HG02571 (cell line): ENCODE results near the gene MTX1.

ENCODE experiments used
- ATAC-seq: cut with Tn5 transposase; IDR thresholded peaks from one replicate; pipeline ENCODE4 v1.9.1; 2021; ENCODE audit warnings: mild to moderate bottlenecking, moderate library complexity; ENCODE audit not compliant: unreplicated experiment

Gene MTX1

DNA sequence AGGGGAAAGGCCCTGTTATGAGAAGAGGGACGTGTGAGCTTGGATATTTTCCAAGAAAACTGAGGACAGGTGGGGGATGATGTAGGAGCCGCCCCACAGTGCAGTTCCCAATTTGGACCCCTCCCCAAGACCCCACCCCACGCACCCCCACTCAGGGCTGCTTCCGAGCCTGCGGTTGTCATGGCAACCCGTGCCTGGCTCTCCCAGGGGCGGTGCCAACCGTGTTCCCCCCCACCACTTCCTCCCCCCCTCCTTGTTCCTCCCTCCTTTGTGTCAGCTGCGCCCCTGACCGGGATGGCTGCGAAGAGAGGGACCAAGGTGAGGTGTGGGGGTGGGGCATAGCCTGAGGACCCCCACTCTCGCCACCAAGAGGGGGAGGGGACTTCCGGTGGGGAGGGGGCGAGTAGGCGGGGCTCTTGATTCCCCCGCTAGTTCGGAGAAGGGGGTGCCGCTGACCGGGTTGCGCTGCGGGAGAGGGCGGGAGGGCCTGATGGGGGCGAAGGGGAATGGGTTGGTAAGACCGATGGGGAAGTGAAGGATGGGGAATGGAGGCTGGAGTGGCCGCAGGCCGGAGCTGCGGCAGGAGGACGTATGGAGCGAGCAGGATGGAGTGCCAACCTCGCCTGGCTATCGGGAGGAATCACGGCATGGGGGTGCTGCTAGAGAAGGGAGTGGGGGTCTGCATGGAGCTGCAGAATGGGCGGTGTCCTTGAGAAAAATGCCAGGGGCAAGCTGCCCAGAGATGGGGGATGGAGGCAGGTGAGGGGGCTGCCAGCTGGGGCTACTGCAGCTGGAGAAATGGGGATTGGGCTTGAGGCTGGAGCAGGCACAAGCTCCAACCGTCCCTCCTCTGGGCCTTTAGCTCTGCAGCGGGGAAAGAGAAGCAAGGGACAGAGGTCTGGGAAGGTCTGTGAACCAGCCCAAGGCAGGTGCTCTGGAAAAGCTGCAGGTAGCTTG, 33.9 kb upstream of the MTX1 start:
- ATAC-seq, result no peak

DNA sequence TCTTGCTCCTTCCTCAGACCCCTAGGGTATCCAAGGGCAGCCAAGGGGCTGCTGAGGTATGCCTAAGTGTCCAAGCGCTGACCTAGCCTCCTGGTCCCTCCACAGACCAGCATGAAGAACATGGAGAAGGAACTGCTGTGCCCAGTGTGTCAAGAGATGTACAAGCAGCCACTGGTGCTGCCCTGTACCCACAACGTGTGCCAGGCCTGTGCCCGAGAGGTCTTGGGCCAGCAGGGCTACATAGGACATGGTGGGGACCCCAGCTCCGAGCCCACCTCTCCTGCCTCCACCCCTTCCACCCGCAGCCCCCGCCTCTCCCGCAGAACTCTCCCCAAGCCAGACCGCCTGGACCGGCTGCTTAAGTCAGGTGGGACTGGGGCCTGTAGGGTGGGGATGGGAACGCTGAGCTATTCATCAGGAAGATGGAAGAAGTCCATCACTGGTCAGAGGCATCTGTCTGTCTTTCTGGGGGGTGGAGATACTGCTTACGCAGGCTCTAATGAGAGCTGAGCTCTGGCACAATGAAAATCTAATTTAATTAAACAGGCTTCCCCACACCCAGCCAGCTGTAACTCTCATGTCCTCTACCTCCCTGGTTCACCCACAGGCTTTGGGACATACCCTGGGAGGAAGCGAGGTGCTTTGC, 33.1 kb upstream of the MTX1 start:
- no peak for ATAC-seq

DNA sequence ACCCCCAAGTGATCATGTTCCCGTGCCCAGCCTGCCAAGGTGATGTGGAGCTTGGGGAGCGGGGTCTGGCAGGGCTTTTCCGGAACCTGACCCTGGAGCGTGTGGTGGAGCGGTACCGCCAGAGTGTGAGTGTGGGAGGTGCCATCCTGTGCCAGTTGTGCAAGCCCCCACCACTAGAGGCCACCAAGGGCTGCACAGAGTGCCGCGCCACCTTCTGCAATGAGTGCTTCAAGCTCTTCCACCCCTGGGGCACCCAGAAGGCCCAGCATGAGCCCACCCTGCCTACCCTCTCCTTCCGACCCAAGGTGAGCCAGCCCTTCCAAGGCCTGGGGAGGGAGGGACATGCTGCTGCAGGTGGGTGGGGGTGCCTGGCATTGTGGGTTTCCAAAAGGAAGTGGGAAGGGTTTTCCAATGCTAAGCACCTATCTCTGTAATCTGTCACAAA, 32.5 kb upstream of the MTX1 start:
- ATAC-seq, result no peak

DNA sequence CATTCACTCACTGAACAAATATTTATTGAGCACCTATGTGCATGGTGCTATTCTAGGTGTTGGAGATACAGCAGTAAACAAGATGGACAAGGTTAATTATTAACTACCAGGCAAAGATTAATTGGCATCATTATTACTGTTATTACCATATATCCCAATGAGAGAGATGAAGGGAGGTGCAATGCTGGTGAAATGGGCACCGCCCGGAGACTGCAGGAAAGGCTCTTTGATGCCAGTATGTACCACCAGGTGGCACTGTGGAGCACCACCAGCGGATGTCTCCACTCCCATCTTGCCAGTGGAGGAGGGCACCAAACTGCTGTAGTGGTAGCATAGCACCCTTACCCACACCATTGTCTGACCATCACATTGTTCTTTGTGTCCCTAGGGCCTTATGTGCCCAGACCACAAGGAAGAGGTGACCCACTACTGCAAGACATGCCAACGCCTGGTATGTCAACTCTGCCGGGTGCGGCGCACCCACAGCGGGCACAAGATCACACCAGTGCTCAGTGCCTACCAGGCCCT, 31.9 kb upstream of the MTX1 start:
- ATAC-seq, result no peak

DNA sequence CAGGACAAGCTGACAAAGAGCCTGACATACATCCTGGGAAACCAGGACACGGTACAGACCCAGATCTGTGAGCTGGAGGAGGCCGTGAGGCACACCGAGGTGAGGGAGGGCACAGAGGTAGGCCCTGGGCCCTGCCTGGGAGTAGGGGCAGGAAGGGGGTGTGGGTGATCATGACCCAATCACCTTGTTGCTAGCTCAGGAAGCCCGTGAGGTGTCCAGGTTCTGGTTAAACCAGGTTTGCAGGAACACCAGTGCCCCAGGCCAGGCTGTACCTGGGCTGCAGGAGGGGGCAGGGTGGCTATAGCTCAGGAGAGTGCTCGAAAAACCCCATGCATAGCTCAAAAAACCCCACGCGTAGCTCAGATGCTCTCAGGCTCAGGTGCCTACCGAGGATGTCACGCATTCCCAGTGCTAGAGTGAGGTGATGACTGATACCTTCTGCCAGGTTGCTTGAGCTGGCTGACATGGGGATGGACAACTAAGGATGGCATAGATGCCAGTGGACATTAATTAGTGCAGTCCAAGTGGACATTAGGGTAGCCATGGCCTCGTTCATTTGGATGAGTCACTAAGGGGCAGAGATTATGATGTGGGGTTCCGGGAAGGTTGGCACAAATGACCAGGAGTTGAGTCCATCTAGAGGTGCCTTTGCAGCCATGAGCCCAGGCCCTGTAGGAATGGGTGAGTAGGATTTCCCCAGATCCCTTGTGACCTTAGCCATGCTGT, 31.1 kb upstream of the MTX1 start:
- ATAC-seq, result no peak

DNA sequence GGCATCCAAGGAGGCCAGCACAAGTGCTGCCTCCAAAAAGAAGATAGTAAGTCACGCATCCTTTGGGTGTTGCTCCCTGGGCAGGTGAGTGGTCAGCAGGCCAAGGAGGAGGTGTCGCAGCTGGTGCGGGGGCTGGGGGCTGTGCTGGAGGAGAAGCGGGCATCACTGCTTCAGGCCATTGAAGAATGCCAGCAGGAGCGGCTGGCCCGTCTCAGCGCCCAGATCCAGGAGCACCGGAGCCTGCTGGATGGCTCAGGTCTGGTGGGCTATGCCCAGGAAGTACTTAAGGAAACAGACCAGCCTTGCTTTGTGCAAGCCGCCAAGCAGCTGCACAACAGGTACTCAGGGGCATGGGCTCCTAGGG, 30.6 kb upstream of the MTX1 start:
- ATAC-seq, result no peak

DNA sequence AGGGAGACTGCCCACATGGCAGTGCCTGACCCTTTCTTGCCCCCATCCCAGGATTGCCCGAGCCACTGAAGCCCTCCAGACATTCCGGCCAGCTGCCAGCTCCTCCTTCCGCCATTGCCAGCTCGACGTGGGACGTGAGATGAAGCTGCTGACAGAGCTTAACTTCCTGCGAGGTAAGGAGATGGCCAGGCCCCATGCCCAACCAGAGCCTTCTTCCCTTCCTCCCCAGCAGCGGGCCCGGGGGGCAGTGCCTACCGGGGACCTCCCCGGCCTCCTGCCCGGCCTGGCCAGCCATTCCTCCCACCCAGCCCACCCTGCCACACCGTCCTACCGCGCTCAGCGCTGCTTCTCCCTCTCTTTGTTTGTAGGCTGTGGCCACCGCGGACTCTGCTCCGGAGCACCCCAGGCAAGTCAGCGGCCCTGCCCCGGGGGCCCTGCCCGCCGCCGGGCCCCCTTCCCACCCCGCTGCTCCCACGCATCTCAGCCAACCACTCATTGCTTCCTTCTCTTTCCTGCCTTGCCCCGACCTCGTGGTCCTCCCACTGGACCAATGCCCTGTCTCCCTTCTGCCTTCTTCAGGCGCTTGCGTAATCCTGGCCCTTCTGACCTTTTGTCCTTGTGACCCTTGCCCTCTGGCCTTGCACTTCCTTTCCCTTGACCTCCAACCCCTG, 29.9 kb upstream of the MTX1 start:
- no peak for ATAC-seq

DNA sequence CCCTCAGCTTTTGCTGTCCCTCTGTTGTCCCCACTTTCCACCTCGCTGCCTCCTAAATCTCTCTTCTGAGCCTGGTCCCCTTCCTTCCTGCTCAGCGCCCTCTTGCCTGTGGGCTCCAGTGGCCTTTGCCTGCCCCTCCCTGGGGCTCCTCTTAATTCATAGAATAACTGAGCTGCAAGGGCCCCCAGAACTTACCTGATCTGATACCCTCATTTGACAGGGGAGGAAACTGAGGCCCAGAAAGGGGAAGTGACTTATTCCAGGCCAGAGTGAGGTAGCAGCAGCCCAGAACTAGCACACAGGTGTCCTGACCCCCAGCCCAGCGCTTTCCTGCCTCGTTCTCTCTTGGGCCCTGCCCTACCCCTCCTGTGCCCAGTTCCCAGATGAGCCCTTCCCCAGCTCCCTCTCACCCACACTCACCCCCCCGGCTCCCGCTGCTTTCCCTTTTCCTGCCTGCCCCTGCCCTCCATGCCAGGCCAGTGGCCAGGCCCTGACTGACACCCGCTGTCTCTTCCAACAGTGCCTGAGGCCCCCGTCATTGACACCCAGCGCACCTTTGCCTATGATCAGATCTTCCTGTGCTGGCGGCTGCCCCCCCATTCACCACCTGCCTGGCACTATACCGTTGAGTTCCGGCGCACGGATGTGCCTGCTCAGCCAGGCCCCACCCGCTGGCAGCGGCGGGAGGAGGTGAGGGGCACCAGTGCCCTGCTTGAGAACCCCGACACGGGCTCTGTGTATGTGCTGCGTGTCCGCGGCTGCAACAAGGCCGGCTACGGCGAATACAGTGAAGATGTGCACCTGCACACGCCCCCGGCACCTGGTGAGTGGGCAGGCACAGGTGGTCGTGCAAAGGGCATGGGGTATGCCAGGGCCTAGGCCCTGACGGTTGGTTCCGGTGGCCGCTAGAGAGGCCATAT, 29.1 kb upstream of the MTX1 start:
- no peak for ATAC-seq

DNA sequence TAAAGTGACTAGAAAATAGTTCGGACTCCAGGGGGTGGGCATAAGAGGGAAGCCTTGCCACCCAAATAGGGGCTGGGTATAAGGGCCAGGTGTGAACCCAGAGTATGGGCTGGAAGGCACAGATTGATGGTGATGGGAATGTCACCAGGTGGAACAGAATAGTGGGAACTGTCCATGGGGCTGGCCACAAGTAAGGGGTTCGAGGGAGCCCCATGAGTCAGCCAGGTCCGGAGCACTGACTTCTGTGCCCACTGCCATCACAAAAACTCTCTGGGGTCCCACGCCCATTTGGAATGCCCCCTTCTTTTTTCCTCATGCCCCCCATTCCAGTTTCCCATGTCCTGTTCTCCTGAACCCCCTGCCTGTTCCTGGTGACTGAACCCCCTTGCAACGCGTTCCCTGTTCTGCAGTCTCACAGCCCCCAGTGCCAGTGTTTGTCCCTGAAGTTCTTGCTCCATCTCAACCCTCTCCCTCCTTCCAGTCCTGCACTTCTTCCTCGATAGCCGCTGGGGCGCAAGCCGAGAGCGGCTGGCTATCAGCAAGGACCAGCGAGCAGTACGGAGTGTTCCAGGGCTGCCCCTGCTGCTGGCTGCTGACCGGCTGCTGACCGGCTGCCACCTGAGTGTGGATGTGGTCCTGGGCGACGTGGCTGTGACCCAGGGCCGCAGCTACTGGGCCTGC, 27.0 kb upstream of the MTX1 start:
- no peak for ATAC-seq

DNA sequence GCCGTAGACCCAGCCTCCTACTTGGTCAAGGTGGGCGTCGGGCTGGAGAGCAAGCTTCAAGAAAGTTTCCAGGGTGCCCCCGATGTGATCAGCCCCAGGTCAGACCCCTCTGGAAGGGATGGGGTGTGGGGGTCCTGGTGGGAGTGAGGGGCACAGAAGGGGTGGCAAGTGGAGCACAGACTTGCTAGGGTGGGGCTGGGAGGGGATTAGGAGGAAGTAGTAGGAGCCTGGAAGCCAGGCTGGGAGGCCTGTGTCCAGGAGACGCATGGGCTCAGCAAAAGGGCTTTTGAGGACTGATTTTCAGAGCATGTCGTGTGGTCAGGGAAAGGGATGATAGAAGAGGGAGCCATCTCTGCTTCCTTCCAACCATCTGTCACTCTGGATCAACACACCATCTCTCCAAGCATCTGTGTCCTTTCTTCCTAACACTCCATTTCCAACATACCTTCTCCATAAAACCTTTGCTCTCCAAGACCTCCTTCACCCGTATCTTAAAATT, 26.4 kb upstream of the MTX1 start:
- ATAC-seq, result no peak

DNA sequence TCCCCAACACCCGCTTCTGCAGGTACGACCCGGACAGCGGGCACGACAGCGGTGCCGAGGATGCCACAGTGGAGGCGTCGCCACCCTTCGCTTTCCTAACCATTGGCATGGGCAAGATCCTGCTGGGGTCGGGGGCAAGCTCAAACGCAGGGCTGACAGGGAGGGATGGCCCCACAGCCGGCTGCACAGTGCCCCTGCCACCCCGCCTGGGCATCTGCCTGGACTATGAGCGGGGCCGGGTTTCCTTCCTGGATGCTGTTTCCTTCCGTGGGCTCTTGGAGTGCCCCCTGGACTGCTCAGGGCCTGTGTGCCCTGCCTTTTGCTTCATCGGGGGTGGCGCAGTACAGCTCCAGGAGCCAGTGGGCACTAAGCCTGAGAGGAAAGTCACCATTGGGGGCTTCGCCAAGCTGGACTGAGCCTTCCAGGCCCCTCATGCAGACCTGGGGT, 24.7 kb upstream of the MTX1 start:
- ATAC-seq, result no peak

DNA sequence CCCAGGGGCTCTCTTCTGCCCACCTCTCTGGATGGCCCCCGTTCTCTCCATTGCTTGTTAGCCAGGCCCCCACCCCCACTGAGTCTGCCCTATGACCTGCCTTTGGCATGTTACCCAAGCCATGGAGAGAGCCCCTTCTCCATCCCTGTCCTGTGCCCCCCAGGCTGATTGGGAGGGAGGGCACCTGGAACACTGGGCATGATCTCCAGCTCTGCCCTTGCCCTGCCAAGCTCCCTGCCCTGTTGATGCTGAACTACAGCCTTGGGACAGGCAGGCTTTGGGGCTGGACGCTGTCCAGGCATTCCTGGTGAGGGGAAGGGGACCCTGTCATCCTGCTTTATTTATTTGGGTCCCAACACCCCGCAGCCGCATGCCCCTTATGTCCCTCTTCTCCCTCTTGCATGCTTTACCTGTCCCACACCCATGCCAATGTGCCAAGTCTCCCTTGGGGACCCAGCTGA, 24.1 kb upstream of the MTX1 start:
- no peak for ATAC-seq

DNA sequence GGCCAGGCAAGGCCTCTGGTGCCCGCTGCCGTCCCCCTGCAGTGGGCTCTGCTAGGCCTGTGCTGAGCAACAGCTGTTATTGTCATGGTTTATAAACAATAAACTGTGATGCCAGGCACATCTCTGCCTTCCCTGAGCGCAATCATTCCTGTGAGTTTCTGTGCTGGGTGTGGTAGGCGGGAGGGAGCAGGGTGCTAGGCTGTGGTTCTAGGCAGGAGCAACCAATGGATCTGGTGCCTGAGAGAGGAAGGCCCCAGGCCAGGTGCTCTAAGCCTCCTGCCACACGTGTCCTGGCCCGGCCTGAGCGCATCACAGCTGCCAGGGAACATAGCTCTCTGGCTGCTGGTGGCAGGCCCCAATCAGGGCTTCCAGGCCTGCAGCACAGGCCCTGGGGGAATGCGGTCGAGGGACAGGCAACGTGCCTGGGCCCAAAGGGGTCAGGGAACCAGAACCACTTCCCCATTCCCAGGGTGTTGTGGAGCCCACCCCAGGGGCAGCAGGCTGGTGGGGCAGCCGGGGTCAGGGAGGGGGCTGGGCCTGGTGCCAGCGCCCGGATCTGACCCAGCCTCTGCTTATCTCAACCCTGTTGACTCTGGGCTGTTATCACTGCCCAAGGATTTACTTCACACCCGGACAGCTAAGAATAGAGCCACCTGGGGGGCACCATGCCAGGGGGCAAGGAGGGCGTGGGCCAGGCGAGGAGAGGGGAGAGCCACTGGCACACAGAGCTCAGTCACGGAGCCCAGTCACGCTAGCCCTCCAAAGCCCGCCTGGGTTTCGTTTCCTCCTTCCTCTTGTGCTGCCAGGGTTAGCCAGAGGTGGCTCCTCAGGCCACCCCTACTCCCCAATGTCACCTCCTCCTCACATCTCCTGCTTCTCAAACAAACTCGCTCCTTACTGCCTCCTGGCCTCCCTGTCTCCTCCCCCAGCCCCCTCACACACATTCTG, 23.4 kb upstream of the MTX1 start:
- ATAC-seq, result no peak

DNA sequence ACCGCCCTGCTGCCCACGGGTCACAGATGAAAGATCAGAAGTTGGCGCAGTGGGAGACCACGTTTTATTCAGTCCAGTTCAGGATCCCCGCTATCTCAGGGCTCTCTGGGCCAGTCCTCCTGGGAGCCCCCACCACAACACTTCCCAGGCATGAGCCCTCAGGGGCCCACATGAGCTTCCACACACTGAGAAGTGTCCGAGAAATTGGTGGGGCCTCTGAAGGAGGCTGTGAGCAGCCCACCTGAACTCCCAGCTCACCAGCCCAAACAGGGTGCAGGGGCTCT, 22.8 kb upstream of the MTX1 start:
- ATAC-seq, result no peak

DNA sequence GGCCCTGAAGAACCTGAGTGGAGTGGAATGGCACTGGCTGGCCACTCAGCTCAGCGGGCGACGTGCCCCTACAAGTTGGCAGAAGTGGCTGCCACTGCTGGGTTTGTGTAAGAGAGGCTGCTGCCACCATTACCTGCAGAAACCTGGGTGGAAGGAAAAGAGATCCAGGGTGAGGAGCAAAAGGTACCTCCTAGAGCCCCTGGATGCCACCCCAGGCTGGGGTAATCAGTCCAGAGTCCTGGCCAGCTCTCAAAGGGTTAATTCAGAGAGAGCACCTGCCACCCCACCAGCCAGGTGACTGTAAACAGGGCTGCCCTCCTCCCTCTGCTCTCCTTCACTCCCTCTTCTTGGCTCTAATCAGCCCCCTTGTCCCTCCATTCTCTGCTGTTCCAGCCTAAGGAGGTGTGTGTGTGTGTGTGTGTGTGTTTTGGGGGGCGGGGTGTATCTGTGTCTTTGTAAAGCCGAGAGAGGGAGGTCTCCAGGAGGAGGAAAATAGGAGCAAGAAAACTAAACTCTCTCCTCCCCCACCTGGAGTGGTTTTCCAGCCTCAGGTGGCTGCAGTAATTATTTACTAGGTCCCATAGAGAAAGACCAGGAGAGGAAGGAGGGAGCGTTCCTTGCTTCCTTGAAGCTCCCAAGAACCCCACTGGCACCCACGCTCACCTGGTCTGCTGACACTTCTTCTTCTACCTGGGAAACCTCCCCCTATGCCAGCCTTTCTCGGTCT, 22.3 kb upstream of the MTX1 start:
- no peak for ATAC-seq

DNA sequence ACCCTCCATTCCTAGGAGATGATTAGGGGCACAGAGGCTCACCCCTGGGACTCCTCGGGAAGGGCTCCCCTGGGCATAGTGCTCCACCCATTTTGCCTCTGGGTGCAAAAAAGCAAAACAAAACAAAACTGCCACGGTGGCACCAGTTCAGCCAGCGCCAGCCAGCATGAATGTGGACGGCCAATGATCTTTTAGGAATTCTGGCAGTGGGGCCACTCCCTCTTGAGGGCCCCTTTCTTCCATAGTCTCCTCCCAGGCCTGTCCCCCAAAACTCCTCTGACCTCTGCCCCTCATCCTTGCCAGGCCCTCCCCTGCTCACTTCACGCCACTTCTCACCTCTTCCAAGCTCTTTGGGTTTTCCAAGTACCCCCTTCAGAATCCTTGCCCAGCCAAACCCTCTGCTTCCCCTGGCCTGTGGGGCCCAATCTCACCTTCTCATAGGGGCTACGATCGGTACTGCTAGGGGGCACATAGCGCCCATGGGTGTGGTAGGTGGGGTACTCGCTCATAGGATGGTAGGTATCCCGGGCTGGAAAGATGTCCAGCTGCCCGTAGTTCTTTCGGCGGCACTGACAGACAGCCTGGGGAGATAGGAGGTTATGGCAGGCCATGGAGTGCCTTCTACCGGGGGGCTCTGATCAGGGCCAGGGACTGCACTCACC, 21.6 kb upstream of the MTX1 start:
- ATAC-seq, result no peak

DNA sequence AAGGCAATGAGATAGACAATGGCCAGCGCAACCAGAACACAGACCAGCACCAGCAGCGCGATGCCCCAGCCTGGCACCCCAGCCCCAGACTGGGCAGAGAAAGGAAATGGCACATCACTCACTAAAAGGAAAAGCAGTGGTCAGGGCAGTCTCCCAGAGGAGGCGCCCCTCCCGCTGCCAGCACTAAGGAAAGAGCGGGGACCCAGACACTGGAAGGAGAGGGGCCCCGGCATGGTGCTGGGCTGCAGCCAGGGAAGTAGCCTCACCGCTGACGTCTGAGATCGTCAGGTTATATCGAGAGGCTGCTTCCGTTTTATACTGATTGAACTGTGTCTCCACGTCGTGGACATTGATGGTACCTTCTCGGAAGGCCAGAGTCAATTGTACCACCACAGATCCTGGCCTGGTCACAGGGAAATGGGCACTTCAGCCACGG, 21.0 kb upstream of the MTX1 start:
- ATAC-seq, result no peak
